Glomerular visceral epithelial cell (primary cell): Measurements from ENCODE around the gene IL15.
"Not testable (repeated sequence)": the region's sequence is repeated elsewhere in the genome, so short reads cannot be mapped to it uniquely, and the experiment has no call there.

Experiments
- DNase-seq: peaks from one replicate; pipeline ENCODE4 v3.0.0-alpha.2; 2016; ENCODE audit errors: extremely low spot score

The IL15 gene

DNA sequence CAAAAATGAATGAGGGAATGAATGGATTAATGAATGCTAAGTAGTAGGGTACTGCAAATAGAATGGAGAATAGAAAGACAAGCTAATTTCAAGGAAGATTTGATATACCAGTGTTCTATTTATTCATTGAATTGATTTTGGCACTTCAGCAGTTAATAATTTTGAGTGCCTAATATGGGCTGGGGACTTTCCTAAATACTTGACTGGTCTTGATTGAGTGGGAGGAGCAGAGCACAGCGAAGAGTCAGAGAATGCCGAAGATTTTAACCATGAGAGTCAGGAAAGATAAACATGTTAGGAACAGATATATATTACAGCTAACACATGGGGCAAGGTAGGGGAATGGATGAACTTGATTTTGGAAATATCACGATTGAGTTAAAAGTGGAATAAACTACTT lies 10.6 kb downstream of the IL15 start:
- DNase-seq: no peak

- DNase-seq: no peak
Observed at GRCh38 chr4:141647966-141648365, 11.6 kb downstream of the IL15 start.

GRCh38 chr4:141652161-141652778 lies 15.9 kb downstream of the IL15 start:
- no peak for DNase-seq

DNA sequence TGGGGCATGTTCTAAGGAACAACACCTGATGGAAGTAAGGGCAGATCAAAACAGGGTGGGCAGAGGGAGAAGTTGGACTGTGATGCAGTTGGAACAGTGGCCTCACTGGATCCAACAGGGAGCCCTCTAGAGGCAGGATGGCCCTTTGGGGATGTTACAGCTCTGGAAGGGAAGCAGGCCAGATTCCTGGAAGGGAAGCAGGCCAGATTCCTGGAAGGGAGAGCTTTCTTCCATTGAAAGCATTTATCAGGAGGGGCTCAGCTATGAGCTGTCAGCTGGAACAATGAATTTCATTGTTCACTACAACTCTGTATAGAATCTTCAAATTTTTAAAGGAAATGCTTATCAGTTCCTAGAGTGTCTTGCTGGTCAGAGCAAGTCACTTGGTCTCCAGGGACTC lies 17.7 kb downstream of the IL15 start:
- DNase-seq: no peak

DNA sequence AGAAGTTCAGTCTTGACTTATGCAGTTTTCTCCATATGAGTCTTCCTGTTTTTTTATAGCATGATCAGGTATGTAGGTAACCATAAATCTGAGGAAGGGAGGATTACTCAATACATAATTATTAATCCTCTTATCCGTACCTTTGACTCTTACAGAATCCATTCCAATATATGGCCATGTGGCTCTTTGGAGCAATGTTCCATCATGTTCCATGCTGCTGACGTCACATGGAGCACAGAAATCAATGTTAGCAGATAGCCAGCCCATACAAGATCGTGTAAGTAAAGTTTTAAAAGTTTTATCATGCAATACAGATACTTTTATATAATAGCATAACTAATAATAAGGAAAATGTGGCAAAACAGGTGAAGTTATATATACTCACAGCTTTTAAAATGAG lies 19.6 kb downstream of the IL15 start:
- DNase-seq: no peak

- DNase-seq: no peak
Observed at GRCh38 chr4:141657550-141658250, 21.3 kb downstream of the IL15 start.

DNA sequence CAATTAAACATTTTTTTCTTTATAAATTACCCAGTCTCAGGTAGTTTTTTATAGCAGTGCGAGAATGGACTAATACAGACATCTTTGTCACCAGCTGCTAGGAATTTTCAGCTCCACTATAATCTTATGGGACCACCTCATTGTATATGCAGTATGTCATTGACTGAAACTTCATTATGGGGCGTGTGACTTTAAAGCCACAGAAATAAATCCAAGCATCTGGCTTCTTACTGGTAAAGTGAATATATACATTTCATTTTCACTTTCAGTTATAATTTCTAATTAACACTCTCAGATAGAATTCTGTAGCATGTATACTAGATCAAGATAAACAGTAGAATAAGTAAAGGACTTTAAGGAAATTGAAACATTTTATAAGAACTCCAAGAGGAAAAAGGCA lies 21.9 kb downstream of the IL15 start:
- no peak for DNase-seq

DNA sequence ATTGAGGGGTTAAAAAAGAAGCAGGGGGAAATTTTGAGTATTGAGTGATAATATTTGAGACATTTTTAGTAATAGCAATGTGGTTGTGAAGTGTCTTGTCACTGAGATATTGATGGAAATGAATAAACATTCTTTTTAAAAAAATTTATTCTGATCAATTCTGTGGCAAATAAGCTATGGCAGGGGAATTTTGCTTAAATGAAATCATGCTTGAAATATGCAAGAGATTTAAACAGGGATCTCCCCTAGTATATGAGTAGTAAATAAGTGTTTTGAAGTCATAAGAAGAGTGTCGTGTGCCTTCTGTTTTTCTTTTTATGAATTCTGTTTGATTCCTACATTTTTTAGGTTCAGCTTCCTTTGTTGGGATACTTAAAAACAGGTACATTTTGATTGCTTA lies 23.2 kb downstream of the IL15 start:
- no peak for DNase-seq

DNA sequence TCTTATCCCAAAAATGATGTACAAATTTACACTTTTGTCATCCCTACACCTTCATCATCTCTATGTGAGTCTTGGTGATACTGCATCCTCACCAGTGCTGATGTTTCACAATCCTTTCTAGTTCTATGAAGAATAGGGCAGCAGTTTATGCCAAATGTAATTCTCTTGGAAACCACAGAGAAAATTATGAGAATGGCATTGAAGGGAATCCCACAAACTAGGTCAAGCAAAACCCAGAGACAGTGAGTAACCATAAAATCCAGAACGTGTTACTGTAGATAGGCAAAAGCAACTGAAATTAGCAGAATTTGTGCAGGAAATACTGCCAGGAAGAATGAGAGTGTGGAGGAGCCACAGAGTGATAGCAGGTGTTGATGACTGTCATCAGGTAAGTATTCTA lies 24.5 kb downstream of the IL15 start:
- DNase-seq: peak; percentile 72

- DNase-seq: no peak
Observed at GRCh38 chr4:141668200-141668910, 32.0 kb downstream of the IL15 start.

DNA sequence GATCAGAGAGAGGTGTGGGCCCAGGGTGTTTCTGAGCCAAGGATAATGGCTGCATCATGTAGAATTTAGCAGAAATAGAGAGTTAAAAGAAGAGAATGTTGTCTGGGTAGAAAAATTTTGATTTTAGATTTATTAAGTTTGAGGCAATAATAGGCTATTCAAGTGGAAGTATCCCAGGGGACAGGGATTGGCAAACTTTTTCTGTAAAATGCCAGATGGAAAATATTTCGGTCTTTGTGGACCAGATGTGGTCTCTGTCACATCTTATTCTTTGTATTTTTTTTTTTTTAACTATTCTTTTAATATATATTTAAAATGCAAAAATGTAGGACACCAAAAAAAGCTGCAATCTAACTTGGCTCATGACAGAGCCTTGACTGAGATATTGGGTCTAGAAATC lies 33.1 kb downstream of the IL15 start:
- no peak for DNase-seq

- no peak for DNase-seq
Observed at GRCh38 chr4:141675384-141675783, 39.0 kb downstream of the IL15 start.

- no peak for DNase-seq
Observed at GRCh38 chr4:141676087-141676670, 39.8 kb downstream of the IL15 start.

GRCh38 chr4:141680060-141680459 lies 43.7 kb downstream of the IL15 start:
- no peak for DNase-seq

DNA sequence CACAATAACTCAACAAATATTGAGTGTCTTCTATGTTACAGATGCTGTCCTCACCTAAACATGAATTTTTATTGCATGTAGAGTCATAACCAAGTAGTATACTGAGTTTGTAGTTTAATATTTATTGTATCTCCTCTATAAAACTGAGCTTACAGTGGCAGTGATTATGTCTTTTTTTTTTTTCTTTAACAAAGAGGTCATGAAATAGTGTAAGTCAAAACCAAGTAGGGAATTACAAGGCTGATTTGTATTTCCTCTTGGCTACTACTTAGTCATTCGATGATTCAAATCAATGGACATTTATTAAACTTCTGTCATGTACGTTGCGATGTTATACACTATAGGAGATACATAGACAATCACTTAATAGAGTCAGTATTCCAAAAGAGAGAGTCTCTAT lies 48.4 kb downstream of the IL15 start:
- peak; percentile 11 for DNase-seq

DNA sequence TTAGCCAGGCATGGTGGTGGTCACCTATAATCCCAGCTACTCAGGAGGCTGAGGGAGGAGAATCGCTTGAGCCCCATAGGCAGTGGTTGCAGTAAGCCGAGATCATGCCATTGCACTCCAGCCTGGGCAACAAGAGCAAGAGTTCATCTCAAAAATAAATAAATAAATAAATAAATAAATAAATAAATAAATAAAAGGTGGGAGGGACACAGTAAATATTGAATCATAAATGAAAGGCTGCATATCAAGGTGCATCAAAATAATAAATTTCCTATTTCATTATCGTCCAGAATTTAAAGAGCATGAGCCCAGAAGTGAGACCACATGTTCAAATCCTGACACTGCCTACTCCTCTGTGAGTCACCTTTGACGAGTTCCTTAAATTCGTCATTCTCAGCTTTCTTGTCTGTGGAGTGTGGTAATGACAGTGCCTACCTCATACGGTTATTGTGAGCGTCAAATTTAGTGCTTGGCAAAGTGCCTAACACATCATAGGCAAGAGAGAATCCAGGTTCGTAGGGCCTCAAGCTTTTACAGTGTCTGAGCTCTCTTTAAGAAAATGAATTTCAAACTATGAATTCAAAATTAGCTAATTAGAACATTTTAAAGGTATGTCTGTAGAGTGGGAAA lies 49.9 kb downstream of the IL15 start:
- DNase-seq: peak; percentile 68

DNA sequence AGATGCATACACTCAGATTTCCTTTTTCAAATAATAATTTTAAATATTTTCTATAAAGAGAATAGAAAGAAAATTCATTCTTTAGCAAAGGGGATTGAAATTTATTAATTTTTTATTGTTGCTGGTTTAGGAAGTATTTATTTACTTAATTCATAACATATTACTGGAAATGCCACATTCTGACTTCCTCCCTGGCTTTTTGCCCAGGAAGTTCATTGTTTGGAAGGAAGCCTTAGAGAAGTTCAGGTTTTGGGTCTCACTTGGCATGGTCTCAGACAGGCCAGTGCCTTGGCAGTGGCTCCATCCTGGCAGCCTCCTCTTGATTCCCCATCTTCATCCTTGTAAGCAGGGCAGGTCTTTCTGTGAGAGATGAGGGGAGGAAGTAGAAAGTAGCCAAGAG lies 50.5 kb downstream of the IL15 start:
- peak; percentile 54 for DNase-seq

- not testable (repeated sequence) for DNase-seq
Observed at GRCh38 chr4:141689726-141690296, 53.4 kb downstream of the IL15 start.

DNA sequence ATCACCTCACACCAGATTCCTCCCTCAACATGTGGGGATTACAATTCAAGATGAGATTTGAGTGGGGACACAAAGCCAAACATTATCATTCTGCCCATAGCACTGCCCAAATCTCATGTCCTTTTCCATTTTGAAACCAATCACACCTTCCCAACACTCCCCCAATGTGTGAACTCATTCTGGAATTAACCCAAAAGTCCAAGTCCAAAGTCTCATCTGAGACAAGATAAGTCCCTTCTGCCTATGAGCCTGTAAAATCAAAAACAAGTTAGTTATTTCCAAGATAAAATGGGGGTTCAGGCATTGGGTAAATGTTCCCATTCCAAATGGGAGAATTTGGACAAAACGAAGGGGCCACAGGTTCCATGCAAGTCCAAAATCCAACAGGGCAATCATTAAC lies 54.9 kb downstream of the IL15 start:
- not testable (repeated sequence) for DNase-seq

DNA sequence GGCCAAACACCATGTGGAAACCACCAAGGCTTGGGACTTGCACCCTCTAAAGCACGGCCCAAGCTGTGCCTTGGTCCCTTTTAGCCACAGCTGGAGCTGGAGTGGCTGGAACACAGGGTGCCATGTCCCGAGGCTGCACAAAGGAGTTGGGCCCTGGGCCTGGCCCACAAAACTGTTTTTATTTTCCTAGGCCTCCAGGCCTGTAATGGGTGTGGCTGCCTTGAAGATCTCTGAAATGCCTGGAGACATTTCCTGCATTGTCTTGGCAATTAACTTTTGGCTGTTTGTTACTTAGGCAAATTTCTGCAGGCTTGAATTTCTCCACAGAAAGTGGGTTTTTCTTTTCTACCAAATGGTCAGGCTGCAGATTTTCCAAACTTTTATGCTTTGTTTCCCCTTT lies 55.7 kb downstream of the IL15 start:
- no peak for DNase-seq

DNA sequence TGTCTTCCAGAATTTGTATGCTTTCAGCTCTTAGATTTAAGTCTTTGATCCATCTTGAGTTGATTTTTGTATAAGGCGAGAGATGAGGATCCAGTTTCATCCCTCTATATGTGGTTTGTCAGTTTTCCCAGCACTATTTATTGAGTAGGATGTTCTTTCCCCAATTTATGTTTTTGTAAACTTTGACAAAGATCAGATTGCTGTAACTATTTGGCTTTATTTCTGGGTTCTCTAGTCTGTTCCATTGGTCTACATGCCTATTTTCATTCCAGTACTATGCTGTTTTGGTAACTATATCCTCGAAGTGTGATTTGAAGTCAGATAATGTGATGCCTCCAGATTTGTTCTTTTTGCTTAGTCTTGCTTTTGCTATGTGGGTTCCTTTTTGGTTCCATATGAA lies 60.7 kb downstream of the IL15 start:
- DNase-seq: no peak
